Skeletal muscle tissue (tissue), 4 donors: Measurements from ENCODE around the gene CLCF1. TPM values are rescaled to one million over a fixed set of nuclear protein-coding genes. Genes with fewer than 3 reads are reported as not detected.
"Not testable (repeated sequence)": the region's sequence is repeated elsewhere in the genome, so short reads cannot be mapped to it uniquely, and the experiment has no call there.

Source experiments
- H3K27ac ChIP-seq: one replicate; pipeline ENCODE4 v1.7.0; 2013; ENCODE audit warnings: mild to moderate bottlenecking, low read depth, low read length, inconsistent platforms
- H3K27me3 ChIP-seq, 3 donors: one replicate each; pipeline ENCODE4 v1.7.0; 2013; ENCODE audit warnings: low read length in 3 of 3; ENCODE audit not compliant: control insufficient read depth in 3 of 3, insufficient read depth in 3 of 3
- H3K36me3 ChIP-seq, 3 donors: one replicate each; pipeline ENCODE4 v1.7.0; 2013; ENCODE audit warnings: low read length in 3 of 3; ENCODE audit not compliant: control insufficient read depth in 3 of 3, insufficient read depth in 3 of 3
- H3K4me1 ChIP-seq, 3 donors: one replicate each; pipeline ENCODE4 v1.7.0; 2013; ENCODE audit warnings: low read length in 3 of 3, mild to moderate bottlenecking in 3 of 3; ENCODE audit not compliant: control insufficient read depth in 3 of 3, insufficient read depth in 3 of 3
- H3K4me3 ChIP-seq, 3 donors: one replicate each; pipeline ENCODE4 v1.7.0; 2013; ENCODE audit warnings: low read length in 3 of 3
- H3K9ac ChIP-seq, 3 donors: one replicate each; pipeline ENCODE4 v1.7.0; 2013; ENCODE audit warnings: low read length in 3 of 3, mild to moderate bottlenecking in 3 of 3, moderate library complexity in 2 of 3, low read depth in 1 of 3
- H3K9me3 ChIP-seq, 3 donors: one replicate each; pipeline ENCODE4 v1.7.0; 2013; ENCODE audit warnings: low read length in 3 of 3; ENCODE audit not compliant: control insufficient read depth in 3 of 3
- total RNA-seq: library from RNA; depleted of rRNA; stranded (reverse); fragments of >200 nt; gene quantifications from one replicate; pipeline ENCODE4 v1.2.3, GENCODE V29; 2014
- donor health status: Osteomylitis.

Gene CLCF1
- total RNA-seq, 1 donor from 2014 or later = 1.0 TPM

DNA sequence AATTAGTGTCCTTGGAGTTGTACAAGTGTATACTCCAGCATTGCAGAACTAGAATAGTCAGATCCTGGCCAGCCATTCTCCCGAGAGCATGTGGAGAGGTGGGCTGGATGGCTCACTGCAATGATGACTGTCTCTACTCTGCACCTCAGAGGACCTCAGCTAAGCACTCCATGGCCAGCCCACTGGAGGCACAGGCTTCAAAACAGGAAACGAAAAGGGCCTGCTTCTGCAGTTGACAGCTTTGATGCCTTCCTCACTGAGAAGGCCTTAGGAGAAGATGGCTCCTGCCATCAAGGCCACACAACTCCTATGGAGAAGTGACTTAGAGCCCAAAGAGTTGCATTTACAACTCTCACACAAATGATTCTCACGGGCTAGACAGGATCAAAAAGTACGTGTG, 29.1 kb downstream of the CLCF1 start:
- Histone ChIP-seq H3K4me3 (no peak overlapping the region), H3K36me3 (no peaks in the 10 kb centered on the region), H3K27me3 (no peaks in the 10 kb centered on the region), H3K4me1 (peaks cover 0 to 1% (median 0%) of the 10 kb centered on the region in 3 donors), H3K9me3 (no peaks in the 10 kb centered on the region), H3K9ac (no peak overlapping the region), H3K27ac (no peak overlapping the region)

DNA sequence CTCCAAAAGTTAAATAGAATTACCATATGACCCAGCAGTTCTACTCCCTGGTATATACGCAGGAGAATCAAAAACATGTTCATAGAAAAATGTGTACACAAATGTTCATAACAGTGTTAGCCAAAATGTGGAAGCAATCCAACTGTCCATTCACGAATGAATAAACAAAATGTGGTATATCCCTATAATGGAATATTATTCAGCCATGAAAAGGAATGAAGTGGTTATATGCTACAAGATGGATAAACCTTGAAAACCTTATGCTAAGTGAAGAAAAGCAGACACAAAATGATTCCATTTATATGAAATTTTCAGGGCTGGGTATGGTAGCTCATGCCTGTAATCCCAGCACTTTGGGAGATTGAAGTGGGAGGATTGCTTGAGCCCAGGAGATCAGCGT, 36.1 kb downstream of the CLCF1 start:
- H3K27ac ChIP-seq = no peak overlapping the region
- H3K9me3 ChIP-seq = no peaks in the 10 kb centered on the region
- H3K36me3 ChIP-seq = peaks cover 0 to 4% (median 0%) of the 10 kb centered on the region in 3 donors
- H3K9ac ChIP-seq = no peak overlapping the region
- no peak overlapping the region for H3K4me3 ChIP-seq
- H3K4me1 ChIP-seq = no peaks in the 10 kb centered on the region
- no peaks in the 10 kb centered on the region for H3K27me3 ChIP-seq

GRCh38 chr11:67332081-67332691, 41.2 kb downstream of the CLCF1 start:
- H3K27me3 ChIP-seq = no peaks in the 10 kb centered on the region
- H3K36me3 ChIP-seq = peaks cover 0 to 9% (median 0%) of the 10 kb centered on the region in 3 donors

GRCh38 chr11:67323526-67323925, 49.9 kb downstream of the CLCF1 start:
- H3K27me3 ChIP-seq = no peaks in the 10 kb centered on the region
- peaks cover 8 to 14% (median 9%) of the 10 kb centered on the region in 3 donors for H3K4me1 ChIP-seq
- peaks cover 0 to 10% (median 8%) of the 10 kb centered on the region in 3 donors for H3K36me3 ChIP-seq
- no peak overlapping the region for H3K9ac ChIP-seq
- no peaks in the 10 kb centered on the region for H3K9me3 ChIP-seq
- H3K4me3 ChIP-seq = no peak overlapping the region
- no peak overlapping the region for H3K27ac ChIP-seq

More at GRCh38 chr11:67332081-67332691, 41.2 kb downstream of the CLCF1 start:
- no peaks in the 10 kb centered on the region for H3K9me3 ChIP-seq
- H3K4me1 ChIP-seq = no peaks in the 10 kb centered on the region
- H3K9ac ChIP-seq = no peak overlapping the region
- H3K4me3 ChIP-seq = no peak overlapping the region
- no peak overlapping the region for H3K27ac ChIP-seq

GRCh38 chr11:67322049-67322448, 51.3 kb downstream of the CLCF1 start:
- peaks cover 0 to 10% (median 8%) of the 10 kb centered on the region in 3 donors for H3K36me3 ChIP-seq
- peaks cover 13 to 25% (median 20%) of the 10 kb centered on the region in 3 donors for H3K4me1 ChIP-seq
- H3K9me3 ChIP-seq = no peaks in the 10 kb centered on the region
- H3K27ac ChIP-seq = no peak overlapping the region
- H3K27me3 ChIP-seq = no peaks in the 10 kb centered on the region
- no peak overlapping the region for H3K4me3 ChIP-seq
- peak overlapping the region in 1 of 3 donors; percentile 45 for H3K9ac ChIP-seq

DNA sequence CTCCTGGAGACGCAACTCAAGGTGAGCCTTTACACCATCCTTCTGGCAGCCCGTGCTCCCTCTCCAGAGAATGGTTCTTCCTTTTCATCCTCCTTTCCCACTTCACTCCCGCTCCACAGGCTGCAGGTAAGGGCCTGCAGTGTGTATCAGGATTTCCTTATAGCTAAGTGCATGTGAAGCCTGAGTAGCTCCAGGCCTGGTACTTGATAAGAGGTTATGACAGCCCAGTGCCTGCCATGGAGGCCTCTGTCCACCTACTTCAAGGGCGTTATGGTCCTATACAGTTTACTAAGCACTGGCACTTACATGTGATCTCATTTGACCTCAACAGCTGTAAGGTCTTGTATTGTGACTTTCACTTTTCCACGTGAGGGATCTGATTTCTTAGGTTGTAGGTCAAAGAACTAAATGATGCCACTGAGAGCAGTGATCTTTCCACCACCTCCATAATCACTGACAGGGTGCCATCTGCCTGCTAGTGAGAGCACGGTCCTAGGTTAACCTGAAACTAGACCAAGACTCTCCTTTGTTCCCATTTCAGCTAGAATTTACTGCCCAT, 52.0 kb downstream of the CLCF1 start:
- Histone ChIP-seq H3K27me3 (no peaks in the 10 kb centered on the region), H3K9me3 (no peaks in the 10 kb centered on the region), H3K4me1 (peaks cover 13 to 25% (median 23%) of the 10 kb centered on the region in 3 donors), H3K9ac (peak overlapping the region in 1 of 3 donors; percentile 51), H3K36me3 (peaks cover 0 to 10% (median 8%) of the 10 kb centered on the region in 3 donors), H3K27ac (no peak overlapping the region), H3K4me3 (no peak overlapping the region)

GRCh38 chr11:67320691-67321090, 52.7 kb downstream of the CLCF1 start:
- Histone ChIP-seq H3K36me3 (peaks cover 0 to 10% (median 8%) of the 10 kb centered on the region in 3 donors), H3K27ac (no peak overlapping the region), H3K4me3 (no peak overlapping the region), H3K4me1 (peaks cover 13 to 25% (median 23%) of the 10 kb centered on the region in 3 donors), H3K9me3 (no peaks in the 10 kb centered on the region), H3K9ac (no peak overlapping the region), H3K27me3 (no peaks in the 10 kb centered on the region)

DNA sequence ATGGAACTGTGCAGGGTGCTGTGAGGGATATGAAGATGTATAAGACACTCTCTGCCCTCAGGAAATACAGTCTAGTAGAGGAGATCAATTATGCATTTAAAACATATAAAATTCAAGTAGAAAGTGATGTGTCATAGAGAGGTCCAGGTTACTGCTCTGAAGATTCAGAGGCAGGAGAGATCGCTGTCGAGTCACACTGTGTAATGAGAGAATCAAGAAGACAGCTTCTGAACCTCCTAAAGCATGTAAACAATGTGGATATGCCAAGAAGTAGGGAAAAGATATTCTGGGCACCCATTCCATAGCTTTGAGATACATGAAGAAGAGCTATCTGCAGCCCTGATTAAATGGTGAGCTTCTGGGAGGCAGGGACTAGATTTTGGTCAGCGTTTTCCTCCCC, 53.4 kb downstream of the CLCF1 start:
- Histone ChIP-seq H3K36me3 (peaks cover 0 to 10% (median 8%) of the 10 kb centered on the region in 3 donors), H3K9ac (no peak overlapping the region), H3K4me1 (peaks cover 13 to 25% (median 23%) of the 10 kb centered on the region in 3 donors), H3K27ac (no peak overlapping the region), H3K9me3 (no peaks in the 10 kb centered on the region), H3K4me3 (no peak overlapping the region), H3K27me3 (no peaks in the 10 kb centered on the region)

- not testable (repeated sequence) for H3K27me3 ChIP-seq, H3K36me3 ChIP-seq, H3K27ac ChIP-seq, H3K9me3 ChIP-seq
- Histone ChIP-seq H3K9ac (peak overlapping the region in 2 of 3 donors; percentile 70 to 85), H3K4me3 (peak overlapping the region in 2 of 3 donors; percentile 77 to 90), H3K4me1 (peaks cover 13 to 25% (median 23%) of the 10 kb centered on the region in 3 donors)
Observed at GRCh38 chr11:67318876-67319275, 54.5 kb downstream of the CLCF1 start.

- peaks cover 13 to 25% (median 23%) of the 10 kb centered on the region in 3 donors for H3K4me1 ChIP-seq
- peak overlapping the region; percentile 70 to 85 (median 71) for H3K9ac ChIP-seq
- no peaks in the 10 kb centered on the region for H3K9me3 ChIP-seq
- H3K4me3 ChIP-seq = peak overlapping the region; percentile 77 to 99 (median 90)
- peak overlapping the region; percentile 75 for H3K27ac ChIP-seq
- peaks cover 0 to 10% (median 8%) of the 10 kb centered on the region in 3 donors for H3K36me3 ChIP-seq
- no peaks in the 10 kb centered on the region for H3K27me3 ChIP-seq
Observed at GRCh38 chr11:67317888-67318555, 55.4 kb downstream of the CLCF1 start.
